OCI-LY7 (cell line): Measurements from ENCODE around the gene UBE2J2. TPM values are rescaled to one million over a fixed set of nuclear protein-coding genes. Genes with fewer than 3 reads are reported as not detected.
"Not testable (repeated sequence)": the region's sequence is repeated elsewhere in the genome, so short reads cannot be mapped to it uniquely, and the experiment has no call there.

Source experiments
- BruUV-seq: library from RNA; stranded (reverse); fragments of 400-500 nt; replicated peaks from 2 replicates; lab custom pipeline; 2021; lab: Mats Ljungman, UMichigan
- CTCF ChIA-PET: fragments of 300-600 bp; sonication (Branson Sonifier 250); formaldehyde crosslinking; loops from one replicate; lab custom pipeline; 2022; ENCODE audit warnings: antibody characterized with exemption; ENCODE audit not compliant: unreplicated experiment; lab: Charles Lee
- POLR2A ChIA-PET: fragments of 300-600 bp; sonication (Branson Sonifier 250); formaldehyde crosslinking; loops from one replicate; lab custom pipeline; 2022; ENCODE audit warnings: antibody characterized with exemption; lab: Charles Lee
- DNase-seq: peaks from one replicate; pipeline ENCODE4 v3.0.0-alpha.2; 2015; ENCODE audit warnings: low spot score
- H2AFZ ChIP-seq: fragments of 200-600 bp; sonication (generic), shearing (Covaris generic); 2 replicates; pipeline ENCODE4 v1.6.1; 2014; ENCODE audit warnings: mild to moderate bottlenecking, antibody characterized with exemption, low read length, moderate library complexity
- H3K27ac ChIP-seq: fragments of 200-600 bp; sonication (generic); 2 replicates; pipeline ENCODE4 v1.5.1; 2014; ENCODE audit warnings: mixed run types, low read depth, mild to moderate bottlenecking, moderate library complexity, low read length, inconsistent platforms; ENCODE audit not compliant: poor library complexity, severe bottlenecking
- H3K36me3 ChIP-seq: fragments of 200-600 bp; sonication (generic); 2 replicates; pipeline ENCODE4 v1.6.1; 2014; ENCODE audit warnings: mild to moderate bottlenecking, antibody characterized with exemption, low read length, moderate library complexity, mixed read lengths; ENCODE audit not compliant: insufficient read depth
- H3K4me1 ChIP-seq: fragments of 200-600 bp; sonication (generic); 2 replicates; pipeline ENCODE4 v1.5.1; 2014; ENCODE audit warnings: mild to moderate bottlenecking, low read length; ENCODE audit not compliant: insufficient read depth, poor library complexity, severe bottlenecking
- H3K4me2 ChIP-seq: fragments of 200-600 bp; sonication (generic); 2 replicates; pipeline ENCODE4 v1.6.1; 2014; ENCODE audit warnings: mild to moderate bottlenecking, low read length
- H3K4me3 ChIP-seq: fragments of 200-600 bp; sonication (generic); 2 replicates; pipeline ENCODE4 v1.5.1; 2014; ENCODE audit warnings: mild to moderate bottlenecking, low read depth, low read length; ENCODE audit not compliant: poor library complexity, severe bottlenecking
- H3K79me2 ChIP-seq: fragments of 200-600 bp; sonication (generic); 2 replicates; pipeline ENCODE4 v1.6.1; 2016; ENCODE audit warnings: low read depth, mild to moderate bottlenecking, low read length, moderate library complexity, mixed read lengths; ENCODE audit not compliant: insufficient read depth
- H3K9me2 ChIP-seq: fragments of 200-600 bp; sonication (generic); 2 replicates; pipeline ENCODE4 v1.6.1; 2016; ENCODE audit warnings: mild to moderate bottlenecking, low read length, mixed read lengths; ENCODE audit not compliant: insufficient read depth
- H3K9me3 ChIP-seq: fragments of 200-600 bp; sonication (generic); 2 replicates; pipeline ENCODE4 v1.6.1; 2014; ENCODE audit warnings: mild to moderate bottlenecking, mixed run types, low read length, mixed read lengths
- H4K20me1 ChIP-seq: fragments of 200-600 bp; sonication (generic); 2 replicates; pipeline ENCODE4 v1.6.1; 2014; ENCODE audit warnings: mild to moderate bottlenecking, antibody characterized with exemption, low read length, moderate library complexity, mixed read lengths; ENCODE audit not compliant: insufficient read depth
- CTCF ChIP-seq: fragments of 200-600 bp; sonication (generic); conservative IDR thresholded peaks from 2 replicates; pipeline ENCODE4 v1.5.1; 2014; ENCODE audit warnings: mild to moderate bottlenecking, antibody characterized with exemption, low read length, moderate library complexity, mixed read lengths
- EZH2phosphoT487 ChIP-seq: fragments of 200-600 bp; sonication (generic); IDR thresholded peaks from 2 replicates; pipeline ENCODE4 v1.6.1; 2018; ENCODE audit warnings: low read depth, borderline replicate concordance, mild to moderate bottlenecking, mixed run types, antibody characterized with exemption, low read length, moderate library complexity, mixed read lengths
- intact Hi-C: fragments of 100-400 bp; cut with micrococcal nuclease; formaldehyde crosslinking; loops from one replicate; pipeline ENCODE4 v1.10.0; 2022; ENCODE audit not compliant: unreplicated experiment
- total RNA-seq, 2 experiments: library from RNA; depleted of rRNA in 1 of 2; stranded (reverse); fragments of >200 nt in 1 of 2; shearing (Covaris generic) in 1 of 2; gene quantifications; 2 replicates each; pipeline ENCODE4 v1.2.3, GENCODE V29; 2014 to 2022

UBE2J2 gene
- total RNA-seq, 2 experiments from 2014 or later = 69.2 to 88.7 TPM

DNA sequence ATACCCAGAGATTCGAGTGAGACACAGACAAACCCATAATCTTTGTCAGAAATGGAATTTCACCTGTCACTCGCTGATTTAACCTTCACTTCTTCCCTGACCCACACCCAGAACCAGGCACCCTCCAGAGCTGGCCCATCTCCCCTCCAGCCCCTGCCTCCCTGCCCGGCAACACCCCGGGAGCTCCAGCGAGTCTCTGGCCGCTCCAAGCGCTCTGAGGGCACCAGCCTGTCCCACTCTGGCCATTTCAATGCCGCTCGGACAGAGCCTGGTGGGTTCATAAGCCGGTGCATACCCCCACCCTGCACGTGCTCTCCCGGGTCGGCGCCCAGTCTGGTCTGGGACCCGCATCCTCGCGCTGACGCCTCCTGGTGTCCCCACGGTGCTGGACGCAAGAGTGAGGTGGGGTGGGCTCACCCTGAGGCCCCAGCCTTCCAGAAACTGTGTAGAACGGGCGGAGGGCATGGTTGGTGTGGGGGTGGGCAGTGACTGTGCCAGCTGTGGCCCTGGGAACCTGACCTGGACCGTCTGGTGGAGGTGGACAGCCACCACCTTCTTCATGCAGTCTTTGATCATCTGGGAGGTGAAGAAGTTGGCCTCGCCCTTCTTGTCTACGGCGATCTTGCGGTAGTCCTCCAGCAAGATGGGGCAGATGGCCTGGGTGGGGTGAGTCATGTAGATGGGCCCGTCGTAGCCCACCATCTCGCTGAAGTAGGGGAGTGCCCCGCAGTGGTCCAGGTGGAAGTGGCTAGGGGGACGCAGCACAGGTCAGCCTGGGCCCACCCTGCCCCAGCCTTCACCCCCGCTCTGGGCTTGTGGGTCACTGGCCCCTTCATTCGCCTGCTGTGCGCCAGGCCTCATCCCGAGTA, 45.4 kb upstream of the UBE2J2 start:
- H3K4me2 ChIP-seq = no peak overlapping the region
- H2AFZ ChIP-seq = no peak overlapping the region
- H3K79me2 ChIP-seq = peaks cover 29% of the 10 kb centered on the region
- H3K4me3 ChIP-seq = no peak overlapping the region
- intact Hi-C loops = no loop called here
- no peak for DNase-seq
- peaks cover 10% of the 10 kb centered on the region for H3K4me1 ChIP-seq
- TF ChIP-seq CTCF (no peak), EZH2phosphoT487 (no peak)
- ChIA-PET POLR2A (no interaction called here), CTCF (no interaction called here)
- H3K9me2 ChIP-seq = no peaks in the 10 kb centered on the region
- no peaks in the 10 kb centered on the region for H3K9me3 ChIP-seq
- H4K20me1 ChIP-seq = peaks cover 3% of the 10 kb centered on the region; the same call in 1 of the 2 replicates
- H3K27ac ChIP-seq = no peak overlapping the region
- H3K36me3 ChIP-seq = peaks cover 76% of the 10 kb centered on the region
- BruUV-seq = no TSS peak

GRCh38 chr1:1318131-1318652, 44.5 kb upstream of the UBE2J2 start:
- DNase-seq = no peak
- BruUV-seq = TSS peak; percentile 63

GRCh38 chr1:1317420-1317819, 43.8 kb upstream of the UBE2J2 start:
- H3K4me2 ChIP-seq = no peak overlapping the region
- TF ChIP-seq EZH2phosphoT487 = no peak
- no peak for TF ChIP-seq CTCF
- DNase-seq = no peak
- H3K4me1 ChIP-seq = no peaks in the 10 kb centered on the region
- no peaks in the 10 kb centered on the region for H3K9me3 ChIP-seq
- H3K9me2 ChIP-seq = no peaks in the 10 kb centered on the region
- ChIA-PET POLR2A (no interaction called here), CTCF (no interaction called here)
- peaks cover 19% of the 10 kb centered on the region; the same call in 1 of the 2 replicates for H3K79me2 ChIP-seq
- H3K4me3 ChIP-seq = no peak overlapping the region
- BruUV-seq = TSS peak; percentile 81
- peaks cover 92% of the 10 kb centered on the region for H3K36me3 ChIP-seq
- intact Hi-C loops = no loop called here
- no peaks in the 10 kb centered on the region; the same call in 1 of the 2 replicates for H4K20me1 ChIP-seq
- no peak overlapping the region for H2AFZ ChIP-seq
- H3K27ac ChIP-seq = no peak overlapping the region

More at GRCh38 chr1:1318131-1318652, 44.5 kb upstream of the UBE2J2 start:
- H3K79me2 ChIP-seq = peaks cover 25% of the 10 kb centered on the region
- H3K4me2 ChIP-seq = no peak overlapping the region
- H3K36me3 ChIP-seq = peaks cover 84% of the 10 kb centered on the region
- H3K9me3 ChIP-seq = no peaks in the 10 kb centered on the region
- no peak for TF ChIP-seq EZH2phosphoT487
- CTCF ChIA-PET = no interaction called here
- no peak overlapping the region for H3K27ac ChIP-seq
- intact Hi-C loops = no loop called here
- H3K4me3 ChIP-seq = no peak overlapping the region
- POLR2A ChIA-PET = no interaction called here
- no peak overlapping the region for H2AFZ ChIP-seq
- peaks cover 5% of the 10 kb centered on the region for H3K4me1 ChIP-seq
- no peaks in the 10 kb centered on the region for H3K9me2 ChIP-seq
- H4K20me1 ChIP-seq = peaks cover 3% of the 10 kb centered on the region; the same call in 1 of the 2 replicates

GRCh38 chr1:1316199-1316598, 42.5 kb upstream of the UBE2J2 start:
- H3K79me2 ChIP-seq, DNase-seq, CTCF ChIA-PET, H3K9me3 ChIP-seq, H4K20me1 ChIP-seq, BruUV-seq, H3K4me3 ChIP-seq, H3K4me1 ChIP-seq, intact Hi-C loops, H3K9me2 ChIP-seq, H3K4me2 ChIP-seq, H2AFZ ChIP-seq, H3K27ac ChIP-seq: not testable (repeated sequence)
- POLR2A ChIA-PET = interaction anchor here (0.5 kb wide), 1 partner anchor 299 kb away, joined by 3 read pairs; no protein-coding TSS in a partner anchor
- peaks cover 92% of the 10 kb centered on the region for H3K36me3 ChIP-seq
